IMR-90 (cell line): ENCODE data around the gene TAF3.

Source experiments
- MAZ ChIP-seq: IDR thresholded peaks from 2 replicates; pipeline ENCODE4 v1.6.1; 2012; ENCODE audit warnings: low read depth, mild to moderate bottlenecking, low read length, improper control_type of control experiment, moderate library complexity, borderline replicate concordance
- MXI1 ChIP-seq: IDR thresholded peaks from 2 replicates; pipeline ENCODE4 v1.6.1; 2012; ENCODE audit warnings: low read depth, mild to moderate bottlenecking, low read length, moderate library complexity, borderline replicate concordance
- POLR2A ChIP-seq: IDR thresholded peaks from 2 replicates; pipeline ENCODE4 v1.6.1; 2012; ENCODE audit warnings: mild to moderate bottlenecking, low read depth, low read length
- RAD21 ChIP-seq: IDR thresholded peaks from 2 replicates; pipeline ENCODE4 v1.6.1; 2012; ENCODE audit warnings: low read length, improper control_type of control experiment
- RCOR1 ChIP-seq: IDR thresholded peaks from 2 replicates; pipeline ENCODE4 v1.6.1; 2012; ENCODE audit warnings: mild to moderate bottlenecking, low read length, improper control_type of control experiment; ENCODE audit not compliant: insufficient replicate concordance
- RFX5 ChIP-seq: IDR thresholded peaks from 2 replicates; pipeline ENCODE4 v1.8.0; 2012; ENCODE audit warnings: low read depth, mild to moderate bottlenecking, low read length, moderate library complexity
- SMC3 ChIP-seq: fragments of 150-350 bp; IDR thresholded peaks from 2 replicates; pipeline ENCODE4 v1.6.1; 2016; ENCODE audit warnings: low read depth, mild to moderate bottlenecking, antibody characterized with exemption, low read length, moderate library complexity
- TF ChIP-seq, protein P1 (sequence below): conservative IDR thresholded peaks from 2 replicates; pipeline ENCODE4 v1.5.1; 2012; ENCODE audit warnings: mild to moderate bottlenecking, low read depth, low read length, improper control_type of control experiment
- TF ChIP-seq, protein P2 (sequence below): fragments of 150-350 bp; IDR thresholded peaks from 2 replicates; pipeline ENCODE4 v1.6.1; 2017; ENCODE audit warnings: mild to moderate bottlenecking, antibody characterized with exemption, low read length, low read depth

DNA sequence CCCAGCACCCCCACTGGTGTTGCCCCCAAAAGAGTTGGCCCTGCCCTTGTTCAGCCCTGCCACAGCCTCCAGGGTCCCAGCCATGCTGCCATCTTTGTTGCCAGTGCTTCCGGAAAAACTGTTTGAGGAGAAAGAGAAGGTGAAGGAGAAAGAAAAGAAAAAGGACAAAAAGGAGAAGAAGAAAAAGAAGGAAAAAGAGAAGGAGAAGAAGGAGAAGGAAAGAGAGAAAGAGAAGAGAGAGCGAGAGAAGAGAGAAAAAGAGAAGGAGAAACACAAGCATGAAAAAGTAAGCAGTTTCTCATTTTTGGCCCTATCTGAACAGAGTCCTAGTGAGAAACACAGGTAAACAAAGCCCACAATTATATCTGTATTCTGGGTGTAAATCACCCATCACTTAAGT, 147.2 kb downstream of the TAF3 start:
- TF ChIP-seq, protein P1, sequence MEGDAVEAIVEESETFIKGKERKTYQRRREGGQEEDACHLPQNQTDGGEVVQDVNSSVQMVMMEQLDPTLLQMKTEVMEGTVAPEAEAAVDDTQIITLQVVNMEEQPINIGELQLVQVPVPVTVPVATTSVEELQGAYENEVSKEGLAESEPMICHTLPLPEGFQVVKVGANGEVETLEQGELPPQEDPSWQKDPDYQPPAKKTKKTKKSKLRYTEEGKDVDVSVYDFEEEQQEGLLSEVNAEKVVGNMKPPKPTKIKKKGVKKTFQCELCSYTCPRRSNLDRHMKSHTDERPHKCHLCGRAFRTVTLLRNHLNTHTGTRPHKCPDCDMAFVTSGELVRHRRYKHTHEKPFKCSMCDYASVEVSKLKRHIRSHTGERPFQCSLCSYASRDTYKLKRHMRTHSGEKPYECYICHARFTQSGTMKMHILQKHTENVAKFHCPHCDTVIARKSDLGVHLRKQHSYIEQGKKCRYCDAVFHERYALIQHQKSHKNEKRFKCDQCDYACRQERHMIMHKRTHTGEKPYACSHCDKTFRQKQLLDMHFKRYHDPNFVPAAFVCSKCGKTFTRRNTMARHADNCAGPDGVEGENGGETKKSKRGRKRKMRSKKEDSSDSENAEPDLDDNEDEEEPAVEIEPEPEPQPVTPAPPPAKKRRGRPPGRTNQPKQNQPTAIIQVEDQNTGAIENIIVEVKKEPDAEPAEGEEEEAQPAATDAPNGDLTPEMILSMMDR: no peak
- TF ChIP-seq MXI1 (no peak), POLR2A (no peak), MAZ (no peak), RCOR1 (no peak), SMC3 (no peak), RFX5 (no peak), RAD21 (no peak)
- TF ChIP-seq, protein P2, sequence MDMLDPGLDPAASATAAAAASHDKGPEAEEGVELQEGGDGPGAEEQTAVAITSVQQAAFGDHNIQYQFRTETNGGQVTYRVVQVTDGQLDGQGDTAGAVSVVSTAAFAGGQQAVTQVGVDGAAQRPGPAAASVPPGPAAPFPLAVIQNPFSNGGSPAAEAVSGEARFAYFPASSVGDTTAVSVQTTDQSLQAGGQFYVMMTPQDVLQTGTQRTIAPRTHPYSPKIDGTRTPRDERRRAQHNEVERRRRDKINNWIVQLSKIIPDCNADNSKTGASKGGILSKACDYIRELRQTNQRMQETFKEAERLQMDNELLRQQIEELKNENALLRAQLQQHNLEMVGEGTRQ: no peak
